ENCODE data around the gene NPBWR2.

The NPBWR2 gene

DNA sequence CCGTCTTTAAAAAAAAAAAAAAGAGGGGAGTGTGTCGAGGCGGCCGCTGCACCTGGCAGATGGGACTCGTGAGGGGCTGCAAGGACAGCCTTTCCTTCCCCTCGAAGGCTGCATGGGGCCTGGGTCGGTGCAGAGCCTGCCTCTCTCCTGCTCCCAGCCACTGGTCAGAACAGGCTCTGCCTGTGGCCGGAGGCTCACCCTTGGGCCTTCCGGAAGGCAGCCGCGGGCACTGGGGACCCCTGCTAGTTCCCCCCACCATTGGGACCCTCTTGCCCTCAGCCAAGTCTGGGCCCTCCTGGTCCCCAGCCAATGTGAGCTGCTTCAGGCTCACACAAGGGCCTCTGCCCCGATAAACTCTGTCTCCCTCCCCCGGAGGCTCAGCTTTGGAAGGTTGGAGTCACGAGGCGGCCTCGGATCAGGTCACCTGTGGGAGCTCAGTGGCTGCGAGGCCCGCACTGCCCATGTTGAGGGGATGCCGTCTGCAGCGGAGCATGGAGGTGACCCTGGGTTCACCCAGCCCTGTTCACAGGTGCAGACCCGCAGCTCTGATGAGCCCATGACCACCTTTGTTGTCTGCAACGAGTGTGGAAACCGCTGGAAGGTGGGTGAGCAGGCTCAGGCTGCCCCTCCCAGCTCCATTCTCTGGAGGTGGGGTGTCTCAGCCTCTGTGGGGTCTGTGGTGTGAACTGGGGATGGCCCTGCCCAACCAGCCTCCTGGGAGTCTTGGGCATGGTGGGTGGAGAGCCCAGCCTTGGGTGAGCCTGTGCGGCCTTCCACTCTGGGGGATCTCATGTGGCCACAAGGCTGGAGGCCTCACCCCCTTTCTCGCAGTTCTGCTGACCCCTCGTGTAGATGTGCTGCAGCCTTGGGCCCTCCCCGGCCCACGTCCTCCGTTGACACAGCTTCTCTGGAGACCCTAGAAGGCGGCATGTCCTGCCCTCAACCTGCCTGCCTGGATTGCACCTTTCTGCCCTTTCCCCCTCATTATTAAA, 35.7 kb downstream of the NPBWR2 start:
- DNase-seq (ENCODE audit: low read depth), result no peak

- DNase-seq (ENCODE audit: low read depth), result no peak
Observed at GRCh38 chr20:64070244-64070993, 36.9 kb downstream of the NPBWR2 start.

- DNase-seq (ENCODE audit: low read depth), result no peak
Observed at GRCh38 chr20:64069614-64070243, 37.6 kb downstream of the NPBWR2 start.

- DNase-seq (ENCODE audit: low read depth), result no peak
Observed at GRCh38 chr20:64069209-64069613, 38.2 kb downstream of the NPBWR2 start.

- DNase-seq (ENCODE audit: low read depth), result no peak
Observed at GRCh38 chr20:64068386-64069208, 38.8 kb downstream of the NPBWR2 start.

DNA sequence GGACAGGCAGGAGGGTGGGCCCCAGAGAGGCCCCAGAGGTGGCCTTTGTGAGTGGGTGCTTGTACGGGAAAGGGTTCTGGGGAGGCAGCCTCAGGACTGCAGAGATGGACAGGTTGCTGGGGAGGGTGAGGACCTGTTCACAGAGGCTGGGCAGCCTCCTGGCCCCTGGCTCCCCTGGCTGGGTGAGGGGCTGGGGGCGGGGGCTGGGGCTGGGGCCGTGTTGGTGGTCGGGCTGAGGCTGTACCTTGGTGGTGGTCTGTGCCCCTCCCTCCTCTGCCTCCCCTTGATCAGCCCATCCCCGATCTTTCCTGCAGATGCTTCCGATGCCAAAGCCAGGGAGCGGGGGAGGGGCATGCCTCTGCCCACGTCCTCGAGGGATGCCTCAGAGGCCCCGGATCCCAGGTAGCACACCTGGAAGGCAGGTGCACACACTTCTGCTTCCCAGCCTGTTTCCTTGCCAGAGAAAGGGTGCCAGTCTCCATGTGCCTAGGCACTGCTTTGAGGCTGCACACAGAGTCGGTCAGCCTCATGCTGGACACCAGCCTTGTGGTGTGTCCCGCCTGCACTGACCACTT, 39.5 kb downstream of the NPBWR2 start:
- DNase-seq (ENCODE audit: low read depth), result no peak

GRCh38 chr20:64067005-64067632, 40.2 kb downstream of the NPBWR2 start:
- DNase-seq (ENCODE audit: low read depth), result no peak

GRCh38 chr20:64065974-64066343, 41.4 kb downstream of the NPBWR2 start:
- DNase-seq (ENCODE audit: low read depth), result no peak

DNA sequence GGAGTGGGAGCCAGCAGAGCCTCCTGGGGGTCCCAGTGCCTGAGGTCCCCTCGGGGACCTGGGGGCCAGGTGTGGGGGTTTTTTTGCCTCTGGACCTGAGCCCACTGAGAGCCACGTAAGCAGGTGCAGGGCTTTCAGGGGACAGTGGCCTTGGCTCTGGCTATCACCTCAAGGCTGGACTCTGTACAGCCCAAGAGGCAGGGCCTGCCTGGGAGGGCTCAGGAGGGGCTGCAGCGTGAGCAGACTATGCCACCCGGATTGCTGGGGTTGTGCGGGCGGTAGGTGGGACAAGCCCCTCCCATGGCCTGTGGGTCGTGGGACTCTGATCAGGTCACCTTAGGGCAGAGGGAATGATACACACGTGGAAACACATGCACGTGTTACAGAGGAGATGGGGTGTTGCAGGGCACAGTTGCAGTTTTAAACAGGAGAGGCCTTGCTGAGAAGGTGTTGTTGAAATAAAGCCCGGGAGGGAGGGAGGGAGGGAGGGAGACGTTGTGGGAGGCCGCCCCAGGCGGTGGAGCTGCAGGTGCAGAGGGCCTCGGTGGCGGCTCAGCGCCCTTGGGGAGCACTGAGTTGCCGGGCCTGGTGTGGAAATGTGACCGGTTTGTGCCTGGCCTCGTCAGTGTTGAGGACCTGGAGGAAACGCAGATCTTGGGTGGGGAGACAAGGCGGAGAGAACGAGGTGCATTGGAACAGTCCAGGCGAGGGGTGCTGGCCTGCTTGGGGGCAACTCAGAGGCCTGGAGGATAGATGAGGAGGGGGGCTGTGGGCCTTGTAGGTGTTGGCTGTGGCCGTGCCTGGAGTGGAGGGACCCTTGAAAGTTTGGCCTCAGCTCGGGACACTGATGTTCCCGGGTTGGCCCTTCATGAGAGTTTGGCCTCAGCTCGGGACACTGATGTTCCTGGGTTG, 42.0 kb downstream of the NPBWR2 start:
- DNase-seq (ENCODE audit: low read depth), result no peak

DNA sequence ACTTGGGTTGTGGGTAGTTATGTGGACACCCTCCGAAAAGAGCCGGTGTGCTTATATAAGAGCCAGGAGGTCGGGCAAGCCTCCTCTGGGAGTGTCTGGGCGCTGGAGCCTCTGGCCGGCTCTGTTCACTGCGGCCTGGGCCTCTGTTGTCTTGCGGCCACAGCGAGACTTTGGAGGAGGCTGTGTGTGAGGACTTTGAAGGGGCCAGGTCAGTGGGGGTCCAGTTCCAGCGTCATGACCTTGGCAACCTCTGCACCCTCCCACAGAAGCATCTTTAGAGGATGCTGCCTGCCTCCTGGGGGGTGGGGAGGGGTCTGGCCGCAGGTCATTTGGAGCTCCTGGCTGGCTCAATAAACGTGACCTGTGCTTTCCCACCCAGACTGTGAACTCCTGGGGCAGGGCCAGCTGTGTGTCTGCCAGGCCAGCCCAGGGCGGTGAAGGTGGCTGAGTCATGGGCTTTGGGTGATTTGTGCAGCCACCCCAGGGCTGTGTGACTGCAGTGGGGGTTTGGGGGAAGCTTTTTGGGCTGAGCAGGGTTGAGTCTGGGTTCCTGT, 43.1 kb downstream of the NPBWR2 start:
- DNase-seq (ENCODE audit: low read depth), result no peak

- DNase-seq (ENCODE audit: low read depth), result no peak
Observed at GRCh38 chr20:64063389-64064144, 43.8 kb downstream of the NPBWR2 start.

GRCh38 chr20:64062596-64063388, 44.6 kb downstream of the NPBWR2 start, which contains the start of gene TCEA2:
TCEA2 (plus strand) TSS chr20:64063198; CDS start chr20:64063313, 115 bp downstream.
- DNase-seq (ENCODE audit: low read depth), result peak; percentile 90

DNA sequence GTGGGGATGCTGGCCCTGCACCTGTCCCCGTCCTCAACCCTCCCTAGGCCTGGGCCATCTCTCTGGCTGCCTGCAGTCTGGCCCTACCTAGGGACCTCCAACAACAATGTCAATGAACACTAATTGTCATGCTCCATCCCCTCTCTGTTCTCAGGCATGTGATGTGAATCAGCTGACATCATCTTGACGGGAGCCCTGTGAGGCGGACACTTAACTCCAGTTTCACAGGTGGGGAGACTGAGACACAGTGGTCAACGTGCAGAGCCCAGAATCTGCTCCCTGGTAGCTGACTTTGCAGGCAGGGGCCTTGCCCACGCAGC, 45.1 kb downstream of the NPBWR2 start:
- DNase-seq (ENCODE audit: low read depth), result no peak

DNA sequence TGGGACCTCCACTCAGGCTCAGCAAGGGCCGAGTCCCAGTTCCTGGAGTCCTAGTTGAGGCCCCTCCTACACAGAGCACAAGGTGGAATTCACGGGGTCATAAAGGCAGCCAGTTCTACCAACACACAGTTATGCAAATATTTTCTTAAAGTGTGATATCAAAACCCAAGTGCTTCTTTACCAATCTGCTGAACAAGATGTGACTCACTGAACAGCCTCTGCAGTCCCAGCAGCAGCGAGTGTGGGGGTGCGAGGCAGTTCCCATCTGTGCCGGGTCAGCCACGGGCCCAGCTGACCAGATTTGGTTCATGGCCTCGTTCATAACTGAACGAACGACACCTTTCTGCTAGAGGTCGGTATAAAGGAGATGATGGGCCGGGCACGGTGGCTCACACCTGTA, 48.8 kb downstream of the NPBWR2 start:
- DNase-seq (ENCODE audit: low read depth), result no peak

- DNase-seq (ENCODE audit: low read depth), result peak; percentile 78
Observed at GRCh38 chr20:64057628-64058498, 49.5 kb downstream of the NPBWR2 start.

DNA sequence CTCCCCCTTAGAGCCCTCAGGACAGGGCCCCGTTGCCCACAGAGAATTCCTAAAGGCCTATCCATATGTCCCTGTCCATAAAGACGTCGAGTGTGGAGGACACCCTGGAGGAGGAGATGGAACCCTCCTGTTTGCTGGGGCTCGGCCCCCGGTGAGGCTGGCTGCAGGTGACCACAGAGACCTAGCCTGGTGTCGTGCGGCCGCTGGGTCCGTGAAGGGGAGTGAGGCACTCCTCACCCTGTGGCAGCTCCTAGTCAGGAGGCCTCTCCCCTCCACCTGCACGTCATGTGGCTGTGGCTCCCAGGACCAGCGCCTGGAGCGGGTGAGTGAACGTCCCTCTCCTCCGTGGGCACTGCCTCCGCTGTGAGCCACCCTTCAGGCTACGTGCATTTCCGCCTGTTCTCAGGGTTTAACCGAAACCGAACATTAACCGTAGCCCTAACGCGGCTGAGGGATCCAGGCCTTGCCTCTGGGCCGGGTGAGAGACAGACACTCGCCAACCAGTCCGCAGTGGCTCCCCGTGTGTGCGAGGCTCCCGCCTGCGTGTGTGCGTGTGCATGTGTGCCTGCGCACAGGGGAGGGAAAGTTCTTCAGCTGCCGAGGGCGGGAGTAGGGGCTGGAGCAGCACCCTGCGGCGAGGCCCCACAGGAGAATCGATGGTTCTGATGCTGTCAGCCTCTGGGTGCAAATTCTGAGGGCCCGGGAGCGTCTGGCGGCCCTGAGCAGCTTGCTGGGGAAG, 50.3 kb downstream of the NPBWR2 start:
- no peak for DNase-seq (ENCODE audit: low read depth)

GRCh38 chr20:64056639-64056888, 50.8 kb downstream of the NPBWR2 start:
- no peak for DNase-seq (ENCODE audit: low read depth)
